Activated CD4-positive, alpha-beta memory T cell treated with anti-CD3 and anti-CD28 coated beads for 36 hours (primary cell): ENCODE measurements around the gene SIGLEC15. TPM values are rescaled to one million over a fixed set of nuclear protein-coding genes. Genes with fewer than 3 reads are reported as not detected.

ENCODE experiments used
- CTCF ChIA-PET: fragments of 350-600 bp; sonication (Branson Sonifier 250); formaldehyde crosslinking; loops from one replicate; lab custom pipeline; 2021; ENCODE audit warnings: antibody characterized with exemption, inconsistent platforms; lab: Charles Lee
- POLR2A ChIA-PET: fragments of 350-600 bp; sonication (Branson Sonifier 250); formaldehyde crosslinking; loops from one replicate; lab custom pipeline; 2021; ENCODE audit warnings: antibody characterized with exemption; lab: Charles Lee
- DNase-seq: peaks from one replicate; pipeline ENCODE4 v3.0.0-alpha.2; 2020
- H3K27ac Mint-ChIP-seq: one replicate; pipeline ENCODE4 v1.8.0; 2021; ENCODE audit warnings: mixed read lengths
- H3K27me3 Mint-ChIP-seq: one replicate; pipeline ENCODE4 v1.8.0; 2021; ENCODE audit warnings: mixed read lengths
- H3K36me3 Mint-ChIP-seq: one replicate; pipeline ENCODE4 v1.8.0; 2021; ENCODE audit warnings: mixed read lengths
- H3K4me1 Mint-ChIP-seq: one replicate; pipeline ENCODE4 v1.8.0; 2021; ENCODE audit warnings: low read depth, mixed read lengths
- H3K4me3 Mint-ChIP-seq: one replicate; pipeline ENCODE4 v1.8.0; 2021; ENCODE audit warnings: mild to moderate bottlenecking, mixed read lengths
- H3K9me3 Mint-ChIP-seq: one replicate; pipeline ENCODE4 v1.8.0; 2021; ENCODE audit warnings: mixed read lengths
- intact Hi-C: fragments of 100-400 bp; cut with micrococcal nuclease; formaldehyde crosslinking; loops from one replicate; pipeline ENCODE4 v1.15.1; 2023
- total RNA-seq, 2 experiments: library from RNA; stranded (reverse); gene quantifications; one replicate each; pipeline ENCODE4 v1.2.3, GENCODE V29; 2021

SIGLEC15 gene
- total RNA-seq, 2 experiments from 2014 or later = not detected

DNA sequence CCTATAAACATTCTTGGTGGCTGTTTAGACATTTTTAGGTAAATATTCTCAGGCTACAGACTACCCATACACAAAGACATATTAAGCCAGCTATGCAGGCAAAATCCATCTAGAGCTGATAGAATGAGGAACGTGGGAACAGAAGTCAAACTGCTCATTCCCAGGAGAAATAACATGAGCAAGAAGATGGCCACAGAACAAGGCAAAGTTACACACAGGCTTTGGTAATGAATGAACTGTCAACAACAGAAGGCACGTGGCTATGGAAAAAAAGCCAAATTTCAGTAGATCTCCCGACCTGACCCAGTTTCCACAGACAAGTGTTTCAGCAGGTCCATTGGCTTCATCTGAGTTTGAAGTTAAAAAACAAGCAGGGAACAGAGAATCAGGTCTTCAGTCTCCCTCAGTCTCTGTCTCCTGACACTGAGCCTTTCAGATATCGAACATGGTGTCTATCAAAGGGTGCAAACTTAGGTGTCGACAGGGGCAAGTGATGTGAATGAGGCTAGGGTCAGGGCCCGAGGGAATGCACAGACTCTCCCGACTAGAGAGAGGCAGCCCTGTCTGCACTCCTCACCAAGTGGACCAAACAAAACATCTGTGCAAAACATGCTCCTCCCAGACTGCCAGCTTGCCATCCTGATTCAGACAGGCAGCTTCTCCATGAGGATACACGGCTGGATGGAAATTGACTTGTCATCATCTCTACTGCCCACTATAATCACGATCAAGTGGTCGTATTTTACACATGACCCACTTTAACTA, 25.9 kb downstream of the SIGLEC15 start:
- Mint-ChIP-seq H3K4me1 (no peaks in the 10 kb centered on the region), H3K36me3 (peaks cover 11% of the 10 kb centered on the region), H3K27ac (no peak overlapping the region), H3K27me3 (no peaks in the 10 kb centered on the region), H3K4me3 (no peak overlapping the region), H3K9me3 (no peaks in the 10 kb centered on the region)
- CTCF ChIA-PET = interaction anchor here (0.9 to 1.5 kb wide), 4 partner anchors 10 to 222 kb away, joined by 3 to 4 read pairs (median 4); no protein-coding TSS in a partner anchor
- no peak for DNase-seq
- intact Hi-C loops = no loop called here
- POLR2A ChIA-PET = no interaction called here

DNA sequence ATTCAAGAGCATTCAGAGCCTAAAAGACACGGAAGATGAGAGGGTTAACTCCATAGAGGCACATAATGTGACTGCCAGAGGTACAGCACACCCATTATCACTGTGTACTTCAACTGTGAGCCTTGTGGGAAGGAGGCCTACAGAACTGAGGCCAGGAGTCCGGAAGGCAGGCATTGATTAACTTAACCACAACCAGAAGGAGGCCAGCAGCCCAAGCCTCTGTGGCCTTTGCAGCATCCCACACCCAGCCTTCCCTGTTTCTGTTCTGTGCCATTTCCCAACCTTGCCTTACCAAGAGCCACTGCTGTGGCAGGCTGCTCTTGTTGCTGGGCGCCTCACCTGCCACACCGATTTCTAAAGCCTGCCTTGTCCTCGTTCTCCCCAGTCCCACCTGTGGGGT, 27.2 kb downstream of the SIGLEC15 start:
- Mint-ChIP-seq H3K27me3 (no peaks in the 10 kb centered on the region), H3K36me3 (peaks cover 17% of the 10 kb centered on the region), H3K4me3 (no peak overlapping the region), H3K27ac (no peak overlapping the region), H3K4me1 (no peaks in the 10 kb centered on the region), H3K9me3 (no peaks in the 10 kb centered on the region)
- CTCF ChIA-PET = interaction anchor here (1.5 kb wide), 1 partner anchor 187 kb away, joined by 4 read pairs; no protein-coding TSS in a partner anchor
- intact Hi-C loops = no loop called here
- POLR2A ChIA-PET = no interaction called here
- no peak for DNase-seq

DNA sequence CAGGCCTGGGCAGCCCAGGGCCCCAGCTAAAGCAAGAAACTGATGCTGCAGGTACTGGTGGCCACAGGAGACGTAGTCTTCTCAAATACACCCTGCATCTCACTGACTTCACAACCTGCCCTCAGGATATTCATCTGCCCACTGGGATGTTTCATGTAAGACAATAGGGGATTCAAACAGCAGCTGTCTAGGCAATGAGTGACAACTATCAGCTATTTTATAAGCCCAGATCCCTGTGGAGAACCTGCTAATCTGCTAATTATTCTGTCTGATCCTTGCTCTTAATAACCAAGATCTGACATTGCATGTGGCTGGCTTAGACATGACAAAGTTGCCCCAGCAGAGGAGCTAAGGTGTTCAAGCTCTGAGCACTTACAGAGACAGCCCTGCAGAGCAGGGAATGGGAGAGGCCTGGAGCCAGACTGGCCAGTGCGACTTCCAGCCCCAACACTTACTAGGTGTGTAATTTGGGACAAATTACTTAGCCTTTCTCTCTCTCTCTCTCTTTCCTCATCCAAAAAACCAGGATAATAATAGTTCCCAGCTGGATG, 28.6 kb downstream of the SIGLEC15 start:
- CTCF ChIA-PET = no interaction called here
- intact Hi-C loops = no loop called here

DNA sequence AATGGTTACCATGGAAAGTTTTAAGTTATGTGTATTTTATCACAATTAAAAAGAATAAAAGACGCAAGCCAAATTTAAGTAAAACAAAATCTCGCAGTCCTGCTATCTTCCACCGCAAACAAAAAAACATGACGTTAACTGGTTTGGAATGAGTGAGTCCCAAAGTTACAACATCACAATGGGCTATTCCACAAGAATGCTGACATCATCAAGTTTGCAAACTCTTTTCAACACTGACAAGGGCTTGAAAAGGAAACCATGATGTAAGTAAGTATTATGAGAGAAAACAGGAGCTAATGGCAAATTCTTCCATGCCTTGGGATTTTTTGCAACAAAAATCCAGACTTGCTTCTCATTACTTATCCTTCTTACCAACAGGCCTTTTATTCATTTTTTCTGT, 31.1 kb downstream of the SIGLEC15 start:
- intact Hi-C loops = no loop called here
- no peak overlapping the region for H3K27ac Mint-ChIP-seq
- no peaks in the 10 kb centered on the region for H3K4me1 Mint-ChIP-seq
- CTCF ChIA-PET = interaction anchor here (0.7 kb wide), 2 partner anchors 192 to 217 kb away, joined by 3 read pairs; no protein-coding TSS in a partner anchor
- peaks cover 37% of the 10 kb centered on the region for H3K36me3 Mint-ChIP-seq
- POLR2A ChIA-PET = no interaction called here
- no peaks in the 10 kb centered on the region for H3K27me3 Mint-ChIP-seq
- no peaks in the 10 kb centered on the region for H3K9me3 Mint-ChIP-seq
- DNase-seq = no peak
- H3K4me3 Mint-ChIP-seq = no peak overlapping the region

More for the DNA sequence above, 28.6 kb downstream of the SIGLEC15 start:
- Mint-ChIP-seq H3K27me3 (no peaks in the 10 kb centered on the region), H3K4me3 (no peak overlapping the region), H3K9me3 (no peaks in the 10 kb centered on the region), H3K27ac (no peak overlapping the region), H3K36me3 (peaks cover 22% of the 10 kb centered on the region), H3K4me1 (no peaks in the 10 kb centered on the region)
- POLR2A ChIA-PET = no interaction called here
- DNase-seq = no peak

DNA sequence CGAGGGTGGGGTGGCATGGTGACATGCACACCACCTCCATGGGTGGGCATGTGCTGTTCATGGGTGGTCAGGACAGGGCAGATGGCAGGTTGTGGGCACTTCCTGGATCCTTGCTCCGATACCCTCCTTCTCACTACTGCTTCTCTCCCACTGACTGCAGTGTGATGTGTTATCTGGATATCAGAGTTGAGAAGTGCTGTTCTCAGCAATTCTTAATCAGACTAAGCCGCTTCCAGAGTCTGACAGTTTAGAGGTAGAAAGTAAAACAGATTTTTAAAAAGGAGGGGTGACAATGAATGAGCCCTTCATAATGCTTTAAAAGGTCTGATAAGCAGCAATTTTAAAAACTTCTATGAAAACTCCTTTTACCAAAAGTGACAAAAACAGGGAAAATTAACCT, 33.9 kb downstream of the SIGLEC15 start:
- CTCF ChIA-PET = interaction anchor here (1.5 kb wide), 1 partner anchor 21 kb away, joined by 5 read pairs; no protein-coding TSS in a partner anchor
- Mint-ChIP-seq H3K27ac (no peak overlapping the region), H3K4me3 (no peak overlapping the region), H3K4me1 (peaks cover 10% of the 10 kb centered on the region), H3K9me3 (no peaks in the 10 kb centered on the region), H3K36me3 (peaks cover 40% of the 10 kb centered on the region), H3K27me3 (no peaks in the 10 kb centered on the region)
- no peak for DNase-seq
- intact Hi-C loops = no loop called here
- POLR2A ChIA-PET = no interaction called here

DNA sequence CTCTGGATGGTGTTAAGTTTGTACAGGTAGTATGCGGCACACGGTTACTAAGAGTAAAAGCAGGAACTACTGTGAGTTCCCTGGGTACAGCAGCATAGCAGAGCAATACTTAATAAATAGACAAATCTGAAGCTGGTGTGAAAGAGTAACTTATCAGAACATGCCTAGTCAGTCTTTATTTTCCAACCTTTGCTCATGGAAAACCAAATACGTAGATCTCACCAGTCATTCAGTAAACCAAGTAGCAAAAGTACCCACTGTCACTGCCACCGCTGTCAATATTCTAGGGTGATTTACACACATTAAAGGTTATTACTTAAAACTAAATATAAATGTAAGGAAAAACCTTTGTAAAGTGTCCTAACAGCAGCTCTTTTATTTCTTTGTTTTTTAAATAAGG, 35.0 kb downstream of the SIGLEC15 start:
- Mint-ChIP-seq H3K27me3 (no peaks in the 10 kb centered on the region), H3K36me3 (peaks cover 52% of the 10 kb centered on the region), H3K4me3 (no peak overlapping the region), H3K4me1 (peaks cover 10% of the 10 kb centered on the region), H3K27ac (no peak overlapping the region), H3K9me3 (no peaks in the 10 kb centered on the region)
- CTCF ChIA-PET = interaction anchor here (0.7 to 1.2 kb wide), 3 partner anchors 18 to 100 kb away, joined by 3 read pairs; no protein-coding TSS in a partner anchor
- DNase-seq = no peak
- POLR2A ChIA-PET = no interaction called here
- intact Hi-C loops = no loop called here

DNA sequence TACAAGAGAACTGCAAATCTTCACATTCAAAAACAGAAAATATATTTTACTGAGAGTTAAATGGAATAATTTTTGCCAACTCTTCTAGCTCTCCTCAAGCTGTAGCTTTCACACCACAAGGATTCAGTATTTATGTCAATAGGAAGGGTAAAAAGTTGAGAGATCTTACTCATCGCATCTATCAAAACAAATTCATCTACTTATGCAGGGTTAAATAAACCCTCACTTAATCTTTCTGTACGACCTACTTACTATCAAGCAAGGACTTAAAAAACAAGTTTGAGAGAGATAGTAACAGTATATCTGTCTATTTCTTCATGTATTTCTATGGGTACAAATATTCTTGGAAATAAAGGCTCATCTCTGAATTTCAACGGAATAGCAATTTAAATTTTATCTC, 35.5 kb downstream of the SIGLEC15 start:
- no peaks in the 10 kb centered on the region for H3K27me3 Mint-ChIP-seq
- ChIA-PET CTCF (interaction anchor here (0.7 to 1.2 kb wide), 3 partner anchors 18 to 100 kb away, joined by 3 read pairs; no protein-coding TSS in a partner anchor), POLR2A (no interaction called here)
- H3K36me3 Mint-ChIP-seq = peaks cover 56% of the 10 kb centered on the region
- H3K9me3 Mint-ChIP-seq = no peaks in the 10 kb centered on the region
- H3K4me3 Mint-ChIP-seq = no peak overlapping the region
- intact Hi-C loops = no loop called here
- DNase-seq = no peak
- H3K27ac Mint-ChIP-seq = no peak overlapping the region
- peaks cover 10% of the 10 kb centered on the region for H3K4me1 Mint-ChIP-seq

DNA sequence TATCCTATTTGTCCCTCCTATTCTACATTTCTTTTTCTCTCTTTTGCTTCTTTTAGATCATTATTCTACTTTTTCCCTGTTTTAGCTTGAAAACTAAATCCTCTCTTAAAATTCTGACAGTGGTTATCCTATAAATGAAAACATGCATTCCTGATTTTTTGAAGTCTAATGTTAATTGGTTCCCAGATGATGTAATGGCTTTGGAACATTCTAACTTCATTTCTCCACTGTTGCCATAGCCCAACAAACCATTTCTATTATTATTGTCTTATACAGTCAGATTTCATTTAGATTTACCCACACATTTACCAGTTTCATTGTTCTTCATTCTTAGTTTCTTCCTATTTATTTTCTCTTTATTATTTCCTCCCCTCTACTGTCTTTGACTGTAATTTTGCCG, 36.5 kb downstream of the SIGLEC15 start:
- Mint-ChIP-seq H3K27me3 (no peaks in the 10 kb centered on the region), H3K4me1 (peaks cover 10% of the 10 kb centered on the region), H3K4me3 (no peak overlapping the region), H3K9me3 (no peaks in the 10 kb centered on the region), H3K27ac (no peak overlapping the region), H3K36me3 (peaks cover 61% of the 10 kb centered on the region)
- POLR2A ChIA-PET = no interaction called here
- DNase-seq = no peak
- intact Hi-C loops = no loop called here
- CTCF ChIA-PET = no interaction called here

DNA sequence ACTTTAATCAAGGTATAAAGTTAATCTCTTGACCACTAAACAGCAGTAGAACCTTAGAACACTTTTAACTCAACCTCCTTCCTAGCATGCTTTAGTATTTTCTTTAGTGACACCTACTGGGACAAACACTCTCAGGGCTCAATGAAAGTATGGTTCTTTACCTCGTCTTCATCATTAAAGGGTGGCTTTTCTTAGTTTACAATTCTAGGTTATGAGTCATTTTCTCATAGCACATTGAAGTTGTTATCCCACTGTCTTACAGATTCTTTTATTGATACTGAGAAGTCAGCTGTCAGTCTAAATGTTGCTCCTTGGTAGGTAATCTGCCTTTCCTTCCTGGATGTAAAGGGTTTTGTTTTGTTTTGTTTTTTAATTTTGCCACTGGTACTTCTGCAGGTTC, 38.0 kb downstream of the SIGLEC15 start:
- intact Hi-C loops = loop anchor here (1.0 kb wide), 1 partner anchor 11 kb away; no protein-coding TSS in a partner anchor
- no peaks in the 10 kb centered on the region for H3K9me3 Mint-ChIP-seq
- no peak for DNase-seq
- H3K36me3 Mint-ChIP-seq = peaks cover 66% of the 10 kb centered on the region
- no peak overlapping the region for H3K27ac Mint-ChIP-seq
- ChIA-PET POLR2A (no interaction called here), CTCF (interaction anchor here (0.7 to 1.1 kb wide), 2 partner anchors 16 to 196 kb away, joined by 3 to 5 read pairs; no protein-coding TSS in a partner anchor)
- H3K27me3 Mint-ChIP-seq = no peaks in the 10 kb centered on the region
- H3K4me1 Mint-ChIP-seq = peaks cover 10% of the 10 kb centered on the region
- no peak overlapping the region for H3K4me3 Mint-ChIP-seq

DNA sequence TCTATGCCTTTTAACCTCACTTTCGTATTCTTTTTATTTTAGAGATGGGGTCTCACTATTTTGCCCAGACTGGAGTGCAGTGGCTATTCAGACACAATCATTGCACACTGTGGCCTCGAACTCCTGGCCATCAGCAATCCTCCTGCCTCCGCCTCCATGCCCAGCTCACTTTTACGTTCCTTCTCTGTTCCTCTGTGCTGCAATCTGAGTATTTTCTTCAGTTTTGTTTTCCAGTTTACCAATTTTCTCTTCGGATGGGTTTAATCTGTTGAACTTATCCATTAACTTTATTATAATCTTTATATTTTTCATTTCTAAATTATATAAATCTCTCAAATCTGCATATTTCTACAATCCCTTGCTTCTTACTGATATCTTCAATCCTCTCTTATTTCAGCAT, 38.6 kb downstream of the SIGLEC15 start:
- ChIA-PET CTCF (interaction anchor here (1.0 kb wide), 1 partner anchor 15 kb away, joined by 4 read pairs; no protein-coding TSS in a partner anchor), POLR2A (no interaction called here)
- no peak for DNase-seq
- H3K4me3 Mint-ChIP-seq = no peak overlapping the region
- peaks cover 64% of the 10 kb centered on the region for H3K36me3 Mint-ChIP-seq
- no peaks in the 10 kb centered on the region for H3K27me3 Mint-ChIP-seq
- H3K4me1 Mint-ChIP-seq = peaks cover 11% of the 10 kb centered on the region
- intact Hi-C loops = no loop called here
- H3K27ac Mint-ChIP-seq = no peak overlapping the region
- no peaks in the 10 kb centered on the region for H3K9me3 Mint-ChIP-seq

DNA sequence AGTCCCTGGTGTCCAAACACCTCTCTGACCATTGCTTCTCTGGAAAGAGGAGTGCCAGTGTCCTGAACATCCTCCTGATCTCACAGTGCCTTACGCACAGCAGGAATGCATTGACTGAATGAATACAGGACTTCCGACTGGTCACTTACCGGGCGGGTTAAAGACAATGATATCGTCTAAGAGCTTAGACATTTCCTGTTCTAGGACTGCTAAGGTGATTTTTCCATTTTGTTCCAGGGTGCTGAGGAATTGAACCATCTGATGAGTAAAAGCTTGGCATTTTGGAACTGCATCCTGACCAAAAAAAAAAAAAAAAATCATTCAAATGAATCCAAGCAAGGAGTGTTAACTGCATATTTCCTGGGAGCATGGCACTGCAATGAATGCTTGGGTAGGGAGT, 40.0 kb downstream of the SIGLEC15 start:
- H3K27me3 Mint-ChIP-seq = no peaks in the 10 kb centered on the region
- no peak overlapping the region for H3K27ac Mint-ChIP-seq
- DNase-seq = no peak
- ChIA-PET POLR2A (interaction anchor here (0.7 kb wide), 1 partner anchor 379 kb away, joined by 5 read pairs; no protein-coding TSS in a partner anchor), CTCF (no interaction called here)
- no peak overlapping the region for H3K4me3 Mint-ChIP-seq
- intact Hi-C loops = no loop called here
- no peaks in the 10 kb centered on the region for H3K9me3 Mint-ChIP-seq
- peaks cover 64% of the 10 kb centered on the region for H3K36me3 Mint-ChIP-seq
- H3K4me1 Mint-ChIP-seq = peaks cover 13% of the 10 kb centered on the region

DNA sequence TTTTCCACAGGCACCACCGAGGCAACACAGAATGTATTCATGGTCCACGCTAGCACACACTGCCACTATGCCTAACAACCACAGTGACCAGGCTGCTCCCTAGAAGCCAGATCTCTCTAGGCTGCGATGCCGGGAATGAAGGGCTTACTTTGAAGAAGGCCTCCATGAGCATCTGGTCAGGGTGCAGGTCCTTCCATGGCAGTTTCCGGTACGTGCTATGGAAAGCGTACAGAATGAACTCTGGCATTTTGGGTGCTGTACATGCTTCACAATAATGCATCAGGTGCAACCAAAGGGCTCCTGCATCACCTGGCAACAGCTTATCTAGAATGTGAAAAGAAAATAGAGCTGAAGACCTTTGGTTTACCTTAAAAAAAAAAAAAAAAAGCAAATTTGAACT, 44.9 kb downstream of the SIGLEC15 start:
- ChIA-PET POLR2A (no interaction called here), CTCF (interaction anchor here (0.6 to 3.3 kb wide), 2 partner anchors 10 to 249 kb away, joined by 3 to 22 read pairs; no protein-coding TSS in a partner anchor)
- Mint-ChIP-seq H3K27me3 (no peaks in the 10 kb centered on the region), H3K27ac (no peak overlapping the region), H3K36me3 (peaks cover 70% of the 10 kb centered on the region), H3K9me3 (peaks cover 17% of the 10 kb centered on the region), H3K4me1 (peaks cover 30% of the 10 kb centered on the region), H3K4me3 (no peak overlapping the region)
- no peak for DNase-seq
- intact Hi-C loops = loop anchor here (5.0 kb wide), 1 partner anchor 68 kb away; no protein-coding TSS in a partner anchor
